OCI-LY7 (cell line): ENCODE measurements around the gene TRIO.

ENCODE experiments used
- EZH2phosphoT487 ChIP-seq: fragments of 200-600 bp; sonication (generic); IDR thresholded peaks from 2 replicates; pipeline ENCODE4 v1.6.1; 2018; ENCODE audit warnings: low read depth, borderline replicate concordance, mild to moderate bottlenecking, mixed run types, antibody characterized with exemption, low read length, moderate library complexity, mixed read lengths
- TF ChIP-seq, protein P1 (sequence below): fragments of 200-600 bp; sonication (generic); conservative IDR thresholded peaks from 2 replicates; pipeline ENCODE4 v1.5.1; 2014; ENCODE audit warnings: mild to moderate bottlenecking, antibody characterized with exemption, low read length, moderate library complexity, mixed read lengths

DNA sequence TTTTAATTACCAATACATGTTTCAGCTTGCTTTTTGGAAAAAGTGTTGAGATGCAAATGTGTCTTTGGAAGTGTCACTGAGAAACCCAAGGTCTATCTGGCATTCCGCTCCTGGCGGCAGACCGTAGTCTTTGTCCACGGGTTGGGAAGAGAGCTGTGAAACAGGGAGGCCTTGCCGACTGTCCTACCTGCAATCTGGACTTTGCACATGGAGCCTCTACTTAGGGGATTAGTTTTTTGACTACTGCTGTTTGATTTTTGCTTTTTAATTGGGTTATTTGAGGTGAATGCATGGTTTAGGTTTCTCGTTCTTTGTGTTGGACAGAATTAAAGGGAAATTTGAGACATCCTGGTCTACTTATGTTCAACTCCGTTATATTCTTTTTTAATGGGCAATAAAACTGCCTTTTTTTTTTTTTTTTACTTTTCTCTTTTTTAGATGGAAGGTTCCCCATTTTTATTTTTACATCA lies 25.7 kb downstream of the TRIO start:
- TF ChIP-seq, protein P1, sequence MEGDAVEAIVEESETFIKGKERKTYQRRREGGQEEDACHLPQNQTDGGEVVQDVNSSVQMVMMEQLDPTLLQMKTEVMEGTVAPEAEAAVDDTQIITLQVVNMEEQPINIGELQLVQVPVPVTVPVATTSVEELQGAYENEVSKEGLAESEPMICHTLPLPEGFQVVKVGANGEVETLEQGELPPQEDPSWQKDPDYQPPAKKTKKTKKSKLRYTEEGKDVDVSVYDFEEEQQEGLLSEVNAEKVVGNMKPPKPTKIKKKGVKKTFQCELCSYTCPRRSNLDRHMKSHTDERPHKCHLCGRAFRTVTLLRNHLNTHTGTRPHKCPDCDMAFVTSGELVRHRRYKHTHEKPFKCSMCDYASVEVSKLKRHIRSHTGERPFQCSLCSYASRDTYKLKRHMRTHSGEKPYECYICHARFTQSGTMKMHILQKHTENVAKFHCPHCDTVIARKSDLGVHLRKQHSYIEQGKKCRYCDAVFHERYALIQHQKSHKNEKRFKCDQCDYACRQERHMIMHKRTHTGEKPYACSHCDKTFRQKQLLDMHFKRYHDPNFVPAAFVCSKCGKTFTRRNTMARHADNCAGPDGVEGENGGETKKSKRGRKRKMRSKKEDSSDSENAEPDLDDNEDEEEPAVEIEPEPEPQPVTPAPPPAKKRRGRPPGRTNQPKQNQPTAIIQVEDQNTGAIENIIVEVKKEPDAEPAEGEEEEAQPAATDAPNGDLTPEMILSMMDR = no peak
- no peak for TF ChIP-seq EZH2phosphoT487
